Karpas-422 (cell line): ENCODE measurements around the gene ARHGEF1. TPM values are rescaled to one million over a fixed set of nuclear protein-coding genes. Genes with fewer than 3 reads are reported as not detected.
"Not testable (repeated sequence)": the region's sequence is repeated elsewhere in the genome, so short reads cannot be mapped to it uniquely, and the experiment has no call there.

ENCODE experiments used
- DNase-seq: peaks from one replicate; pipeline ENCODE4 v3.0.0-alpha.2; 2015
- H2AFZ ChIP-seq: fragments of 200-600 bp; sonication (generic); 2 replicates; pipeline ENCODE4 v1.6.1; 2014; ENCODE audit warnings: antibody characterized with exemption, low read length, mixed read lengths
- H3K27ac ChIP-seq: fragments of 200-600 bp; sonication (generic); 2 replicates; pipeline ENCODE4 v1.5.1; 2014; ENCODE audit warnings: mild to moderate bottlenecking, low read length, moderate library complexity
- H3K27me3 ChIP-seq: fragments of 200-600 bp; sonication (generic); 2 replicates; pipeline ENCODE4 v1.6.1; 2014; ENCODE audit warnings: low read length, mixed read lengths
- H3K36me3 ChIP-seq: fragments of 200-600 bp; sonication (generic); 2 replicates; pipeline ENCODE4 v1.6.1; 2014; ENCODE audit warnings: low read length, mixed read lengths; ENCODE audit not compliant: insufficient read depth
- H3K4me1 ChIP-seq: fragments of 200-600 bp; sonication (generic); 2 replicates; pipeline ENCODE4 v1.6.1; 2014; ENCODE audit warnings: mild to moderate bottlenecking, low read length, mixed read lengths
- H3K4me2 ChIP-seq: fragments of 200-600 bp; sonication (generic); 2 replicates; pipeline ENCODE4 v1.6.1; 2014; ENCODE audit warnings: low read length, low read depth, mild to moderate bottlenecking; ENCODE audit not compliant: poor library complexity, severe bottlenecking
- H3K4me3 ChIP-seq: fragments of 200-600 bp; sonication (generic); 2 replicates; pipeline ENCODE4 v1.5.1; 2014; ENCODE audit warnings: mild to moderate bottlenecking, antibody characterized with exemption, low read length, mixed read lengths
- H3K79me2 ChIP-seq: fragments of 200-600 bp; sonication (generic); 2 replicates; pipeline ENCODE4 v1.6.1; 2014; ENCODE audit warnings: mild to moderate bottlenecking, low read length, mixed read lengths
- H3K9ac ChIP-seq: fragments of 200-600 bp; sonication (generic); 2 replicates; pipeline ENCODE4 v1.6.0; 2014; ENCODE audit warnings: low read length
- H3K9me2 ChIP-seq: fragments of 200-600 bp; sonication (generic), shearing (Covaris generic); replicated peaks from 2 replicates; pipeline ENCODE4 v1.6.0; 2014; ENCODE audit warnings: mild to moderate bottlenecking, low read length, moderate library complexity; ENCODE audit not compliant: insufficient read depth
- H3K9me3 ChIP-seq: fragments of 300-700, 200-600 bp; sonication (generic); 2 replicates; pipeline ENCODE4 v1.6.1; 2014; ENCODE audit warnings: low read length, mixed read lengths
- H4K20me1 ChIP-seq: fragments of 200-600 bp; sonication (generic); 2 replicates; pipeline ENCODE4 v1.6.1; 2014; ENCODE audit warnings: mild to moderate bottlenecking, antibody characterized with exemption, low read length, low read depth; ENCODE audit not compliant: insufficient read depth
- total RNA-seq: library from RNA; depleted of rRNA; stranded (reverse); fragments of >200 nt; shearing (Covaris generic); gene quantifications from 2 replicates; pipeline ENCODE4 v1.2.3, GENCODE V29; 2014; ENCODE audit warnings: low replicate concordance

The ARHGEF1 gene
- total RNA-seq, 1 experiment from 2014 or later: 137 TPM

DNA sequence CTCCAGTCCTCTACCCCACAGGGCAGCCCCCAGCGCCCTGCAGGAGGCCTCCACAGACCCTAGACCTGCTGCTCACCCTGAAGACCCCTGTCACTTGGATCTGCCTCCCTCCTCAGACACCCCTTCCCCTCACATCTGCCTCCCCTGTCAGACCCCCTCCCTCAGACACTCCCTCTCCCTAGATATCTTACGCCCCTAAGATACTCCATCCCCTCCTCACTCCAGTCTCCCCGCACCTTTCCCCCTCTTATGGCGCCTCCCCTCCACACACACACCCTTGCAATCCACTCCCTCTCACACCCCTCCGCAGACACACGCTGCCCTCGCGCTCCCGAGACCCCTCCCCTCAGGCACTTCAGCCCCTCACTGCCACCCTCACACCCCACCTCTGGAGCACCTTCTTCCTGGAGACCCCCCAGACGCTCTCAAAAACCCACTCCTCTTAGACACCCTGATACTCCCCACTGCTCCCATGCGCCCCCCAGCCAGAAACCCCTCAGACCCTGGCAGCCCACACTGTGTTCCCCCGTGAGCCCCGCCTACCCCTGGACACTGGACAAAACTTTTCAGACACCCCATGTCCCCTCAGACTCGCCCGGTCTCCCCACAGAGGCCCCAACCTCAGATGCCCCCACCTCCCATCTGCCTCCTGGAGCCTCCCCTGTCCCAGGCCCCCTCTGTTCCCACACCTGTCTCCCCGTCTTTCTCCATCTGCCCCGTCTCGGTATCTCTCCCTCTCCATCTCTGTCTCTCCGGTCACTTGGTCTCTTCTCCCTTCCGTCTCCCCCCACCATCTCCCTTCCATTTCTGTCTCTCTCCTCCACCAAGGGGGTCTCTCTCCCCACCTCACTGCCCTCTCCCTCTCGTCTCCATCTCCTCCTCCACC lies 30.8 kb downstream of the ARHGEF1 start:
- Histone ChIP-seq H3K4me2 (no peak overlapping the region), H3K27ac (no peak overlapping the region), H3K27me3 (no peaks in the 10 kb centered on the region)

DNA sequence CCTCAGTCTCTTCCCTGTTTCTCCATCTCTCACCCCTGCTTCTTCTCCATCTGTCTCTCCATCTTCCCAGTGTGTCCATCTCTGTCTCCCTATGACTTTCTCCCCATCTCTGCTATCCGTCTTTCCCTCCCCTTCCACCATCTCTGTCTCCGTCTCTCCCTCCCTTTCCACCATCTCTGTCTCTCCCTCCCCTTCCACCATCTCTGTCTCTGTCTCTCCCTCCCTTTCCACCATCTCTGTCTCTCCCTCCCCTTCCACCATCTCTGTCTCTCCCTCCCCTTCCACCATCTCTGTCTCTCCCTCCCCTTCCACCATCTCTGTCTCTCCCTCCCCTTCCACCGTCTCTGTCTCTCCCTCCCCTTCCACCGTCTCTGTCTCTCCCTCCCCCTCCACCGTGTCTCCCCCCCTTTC lies 31.4 kb downstream of the ARHGEF1 start:
- not testable (repeated sequence) for H2AFZ ChIP-seq, H3K4me2 ChIP-seq, H3K27ac ChIP-seq, H3K4me3 ChIP-seq, H3K27me3 ChIP-seq, H3K36me3 ChIP-seq, H3K9me2 ChIP-seq, H3K9me3 ChIP-seq, H3K79me2 ChIP-seq, H3K4me1 ChIP-seq, H3K9ac ChIP-seq, DNase-seq
- peaks cover 22% of the 10 kb centered on the region; the same call in 1 of the 2 replicates for H4K20me1 ChIP-seq

More for the DNA sequence above, 30.8 kb downstream of the ARHGEF1 start:
- no peaks in the 10 kb centered on the region for H3K9me3 ChIP-seq
- H3K9ac ChIP-seq: no peak overlapping the region
- H4K20me1 ChIP-seq: peaks cover 23% of the 10 kb centered on the region; the same call in 1 of the 2 replicates
- H3K9me2 ChIP-seq: no peaks in the 10 kb centered on the region
- no peak for DNase-seq
- peaks cover 10% of the 10 kb centered on the region for H3K4me1 ChIP-seq
- H3K36me3 ChIP-seq: no peaks in the 10 kb centered on the region
- H3K4me3 ChIP-seq: no peak overlapping the region
- no peak overlapping the region for H2AFZ ChIP-seq
- no peaks in the 10 kb centered on the region for H3K79me2 ChIP-seq

DNA sequence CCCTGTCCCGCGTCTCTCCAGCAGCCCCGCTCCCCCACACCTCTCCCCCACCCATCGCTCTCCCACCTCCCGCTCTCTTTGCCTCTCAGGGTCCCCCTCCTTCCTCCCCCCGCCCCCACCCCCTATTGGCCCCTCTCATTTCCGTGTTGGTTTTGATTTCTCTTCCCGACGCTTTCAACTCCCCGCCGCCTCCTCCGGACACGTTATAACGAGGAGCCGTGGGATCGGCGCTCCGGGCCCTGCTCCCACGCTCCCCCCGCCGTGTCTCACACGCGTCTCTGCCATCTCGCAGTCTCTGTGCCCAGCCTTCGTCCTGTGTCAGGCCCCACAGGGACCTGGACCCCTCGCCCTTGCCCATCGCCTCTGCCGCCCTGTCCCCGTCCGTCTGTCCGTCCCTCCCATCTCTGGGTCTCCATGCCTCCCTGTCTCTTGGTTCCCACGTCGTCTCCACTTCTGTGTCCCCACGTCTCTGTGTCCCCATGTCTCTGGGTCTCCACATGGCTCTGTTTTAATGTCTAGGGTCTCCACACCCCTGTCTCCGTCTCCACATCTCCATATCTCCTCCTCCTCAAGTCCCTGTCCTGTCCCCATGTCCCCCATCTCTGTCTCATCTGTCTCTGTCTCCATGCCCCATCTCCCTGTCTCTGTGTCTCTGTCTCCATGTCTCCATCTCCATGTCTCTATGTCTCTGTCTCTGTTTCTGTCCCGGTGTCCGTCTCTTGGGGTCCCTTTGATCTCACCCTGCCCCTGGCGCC lies 32.2 kb downstream of the ARHGEF1 start:
- Histone ChIP-seq H3K36me3 (no peaks in the 10 kb centered on the region), H3K4me2 (no peak overlapping the region), H4K20me1 (peaks cover 16% of the 10 kb centered on the region; the same call in 1 of the 2 replicates), H2AFZ (no peak overlapping the region), H3K9ac (no peak overlapping the region), H3K9me2 (no peaks in the 10 kb centered on the region), H3K27ac (no peak overlapping the region), H3K79me2 (no peaks in the 10 kb centered on the region), H3K27me3 (no peaks in the 10 kb centered on the region), H3K4me3 (no peak overlapping the region), H3K9me3 (no peaks in the 10 kb centered on the region), H3K4me1 (peaks cover 10% of the 10 kb centered on the region)
- no peak for DNase-seq

DNA sequence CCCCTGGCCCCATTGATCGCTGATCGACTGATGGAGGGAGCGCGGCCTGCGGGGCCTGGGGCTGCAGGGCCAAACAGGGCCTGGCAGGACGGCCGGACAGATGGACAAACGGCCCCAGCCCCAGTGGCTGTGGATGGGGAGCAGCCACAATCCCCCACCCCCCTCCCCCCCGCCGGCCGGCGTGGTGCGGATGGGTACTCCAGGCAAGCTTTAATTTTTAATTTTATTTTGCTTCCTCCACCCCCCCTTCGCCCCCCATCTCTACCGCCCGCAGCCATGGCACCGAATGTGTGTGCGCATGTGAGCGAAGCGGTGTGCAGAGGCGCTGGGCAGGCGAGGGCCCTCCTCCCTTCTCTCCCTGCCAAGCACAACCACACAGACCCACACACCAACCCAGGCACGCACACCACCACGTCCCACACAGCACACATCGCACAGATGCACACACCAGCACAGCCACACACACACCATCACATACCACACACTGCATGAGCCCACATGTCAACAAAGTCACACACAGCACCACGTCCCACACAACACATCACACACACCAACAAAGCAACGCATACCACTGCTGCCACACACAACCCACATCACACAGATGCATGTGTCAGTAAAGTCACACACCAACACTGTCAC lies 32.9 kb downstream of the ARHGEF1 start:
- no peak overlapping the region for H3K4me3 ChIP-seq
- peaks cover 12% of the 10 kb centered on the region; the same call in 1 of the 2 replicates for H4K20me1 ChIP-seq
- no peak overlapping the region for H3K4me2 ChIP-seq
- no peaks in the 10 kb centered on the region for H3K9me3 ChIP-seq
- no peaks in the 10 kb centered on the region for H3K27me3 ChIP-seq
- H3K4me1 ChIP-seq: peaks cover 10% of the 10 kb centered on the region
- no peaks in the 10 kb centered on the region for H3K79me2 ChIP-seq
- no peak overlapping the region for H2AFZ ChIP-seq
- no peak for DNase-seq
- H3K9me2 ChIP-seq: no peaks in the 10 kb centered on the region
- no peak overlapping the region for H3K9ac ChIP-seq
- H3K27ac ChIP-seq: no peak overlapping the region
- H3K36me3 ChIP-seq: no peaks in the 10 kb centered on the region

DNA sequence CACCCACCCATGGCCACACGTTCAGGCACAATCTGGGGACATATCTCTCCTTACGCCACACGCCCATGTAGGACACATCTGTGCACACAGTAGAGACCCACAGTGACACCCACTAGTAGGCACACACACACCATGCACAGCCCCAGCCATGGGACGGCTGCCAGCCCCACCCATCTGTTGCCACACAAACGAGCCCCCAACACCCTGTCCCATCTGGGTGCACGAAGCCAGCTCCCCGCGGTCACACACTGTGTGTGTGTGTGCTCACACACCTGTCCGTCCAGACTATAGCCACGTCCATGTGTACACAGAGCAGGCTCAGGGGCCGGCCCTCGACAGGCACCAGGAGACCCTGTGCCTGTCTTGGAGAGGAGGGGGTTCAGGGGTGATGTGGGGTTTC lies 34.7 kb downstream of the ARHGEF1 start:
- Histone ChIP-seq H3K9ac (no peak overlapping the region), H3K27ac (no peak overlapping the region), H2AFZ (no peak overlapping the region), H3K9me3 (no peaks in the 10 kb centered on the region), H4K20me1 (peaks cover 8% of the 10 kb centered on the region; the same call in 1 of the 2 replicates), H3K4me2 (no peak overlapping the region), H3K36me3 (no peaks in the 10 kb centered on the region), H3K4me3 (no peak overlapping the region), H3K79me2 (no peaks in the 10 kb centered on the region), H3K9me2 (no peaks in the 10 kb centered on the region), H3K4me1 (no peaks in the 10 kb centered on the region), H3K27me3 (no peaks in the 10 kb centered on the region)
- no peak for DNase-seq

DNA sequence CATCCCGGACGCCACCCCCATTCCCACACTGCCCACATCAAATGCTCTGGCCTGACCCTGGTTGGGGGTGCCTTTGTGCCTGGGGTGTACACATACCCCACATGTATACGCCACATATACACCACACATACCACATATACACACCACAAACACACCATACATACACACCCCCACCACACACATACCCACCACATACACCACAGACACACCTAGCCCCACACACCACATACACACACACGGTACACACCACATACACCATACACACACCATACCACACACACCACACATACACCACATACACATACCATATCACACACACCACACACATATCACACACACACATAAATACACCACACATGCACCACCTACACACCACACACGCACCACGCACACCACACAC lies 35.1 kb downstream of the ARHGEF1 start:
- Histone ChIP-seq H3K4me3 (no peak overlapping the region), H3K27ac (no peak overlapping the region), H3K9ac (no peak overlapping the region), H3K9me2 (no peaks in the 10 kb centered on the region), H3K9me3 (no peaks in the 10 kb centered on the region), H4K20me1 (peaks cover 8% of the 10 kb centered on the region; the same call in 1 of the 2 replicates), H3K4me1 (no peaks in the 10 kb centered on the region), H3K36me3 (no peaks in the 10 kb centered on the region), H3K27me3 (no peaks in the 10 kb centered on the region), H3K4me2 (no peak overlapping the region), H3K79me2 (no peaks in the 10 kb centered on the region), H2AFZ (no peak overlapping the region)
- DNase-seq: no peak

DNA sequence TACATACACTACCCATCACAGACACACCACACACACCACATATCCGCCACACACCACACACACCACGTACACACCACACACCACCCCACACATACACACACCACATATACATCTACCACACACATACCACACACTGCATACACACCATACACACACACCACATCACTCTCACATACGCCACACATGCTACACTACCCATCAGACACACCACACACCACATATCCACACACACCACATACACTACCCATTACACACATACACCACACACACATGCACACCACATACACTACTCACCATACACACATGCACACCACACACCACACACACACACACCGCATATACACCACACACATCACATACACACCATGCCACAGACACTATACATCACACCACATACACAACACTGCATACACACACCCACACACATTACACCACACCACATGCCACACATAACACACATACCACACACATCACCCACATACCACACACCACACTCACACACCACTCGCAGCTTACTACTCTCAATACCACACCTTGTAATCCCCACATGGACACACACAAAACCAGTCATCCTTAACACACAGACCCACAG lies 35.8 kb downstream of the ARHGEF1 start:
- no peak overlapping the region for H2AFZ ChIP-seq
- H3K4me1 ChIP-seq: no peaks in the 10 kb centered on the region
- H3K9ac ChIP-seq: no peak overlapping the region
- H3K36me3 ChIP-seq: no peaks in the 10 kb centered on the region
- H3K4me3 ChIP-seq: no peak overlapping the region
- peaks cover 5% of the 10 kb centered on the region; the same call in 1 of the 2 replicates for H4K20me1 ChIP-seq
- no peaks in the 10 kb centered on the region for H3K79me2 ChIP-seq
- no peaks in the 10 kb centered on the region for H3K9me3 ChIP-seq
- H3K4me2 ChIP-seq: no peak overlapping the region
- H3K27me3 ChIP-seq: no peaks in the 10 kb centered on the region
- no peaks in the 10 kb centered on the region for H3K9me2 ChIP-seq
- no peak for DNase-seq
- H3K27ac ChIP-seq: no peak overlapping the region
